K562 (cell line): ENCODE data around the gene CLEC3B. TPM values are rescaled to one million over a fixed set of nuclear protein-coding genes. Genes with fewer than 3 reads are reported as not detected.

Experiments
- ATAC-seq: fragments of 200-7000 bp; cut with Tn5 transposase; 3 replicates; pipeline ENCODE4 v1.9.1; 2020; ENCODE audit warnings: moderate library complexity
- BruUV-seq: library from RNA; stranded (reverse); fragments of 400-500 nt; replicated peaks from 2 replicates; lab custom pipeline; 2021; lab: Mats Ljungman, UMichigan
- CTCF ChIA-PET: fragments of 300-600 bp; formaldehyde crosslinking; extraction: SDS; loops from one replicate; lab custom pipeline; 2021; ENCODE audit warnings: low intra/inter-chr PET ratio; lab: Yijun Ruan, JAX
- POLR2A ChIA-PET: fragments of 300-600, 350-650 bp; sonication (Branson Sonifier 250); formaldehyde crosslinking; extraction: SDS; loops from one replicate; lab custom pipeline; 2021; ENCODE audit warnings: antibody characterized with exemption, inconsistent platforms; lab: Yijun Ruan, JAX
- DNase-seq, 4 experiments: peaks; one replicate each; pipeline versions ENCODE4 v3.0.0 to v3.0.0-alpha.2; 2011 to 2018; ENCODE audit warnings: low spot score in 3 of 4, mixed read lengths in 3 of 4; ENCODE audit errors: extremely low read depth in 1 of 4
- FAIRE-seq: peaks from 2 replicates; lab custom pipeline; 2011; peaks lifted over from hg19 to GRCh38; lab: Jason Lieb, UNC
- H2AFZ ChIP-seq: 2 replicates; pipeline ENCODE4 v1.6.0; 2011; ENCODE audit warnings: low read depth, low read length, control low read depth, inconsistent platforms
- H3K27ac ChIP-seq: fragments of 200-600 bp; 3 replicates; pipeline ENCODE4 v1.8.0; 2011; ENCODE audit warnings: low read depth, mild to moderate bottlenecking, control low read depth, inconsistent platforms, low read length, moderate library complexity, mixed read lengths; ENCODE audit errors: extremely low read depth
- H3K27me3 ChIP-seq, 2 experiments: fragments of 300-600 bp in 1 of 2; 2 replicates in 1 of 2; 3 replicates in 1 of 2; pipeline versions ENCODE4 v1.6.0 to v1.8.0; 2011; ENCODE audit warnings: inconsistent platforms in 2 of 2, low read length in 2 of 2, mild to moderate bottlenecking in 1 of 2, mixed read lengths in 1 of 2, moderate library complexity in 1 of 2; ENCODE audit not compliant: control insufficient read depth in 2 of 2, insufficient read depth in 2 of 2
- H3K36me3 ChIP-seq: fragments of 300-600 bp; 3 replicates; pipeline ENCODE4 v1.8.0; 2011; ENCODE audit warnings: mild to moderate bottlenecking, low read length, inconsistent platforms; ENCODE audit not compliant: control insufficient read depth, insufficient read depth
- H3K4me1 ChIP-seq, 2 experiments: fragments of 200-600 bp in 1 of 2; replicated peaks in 1 of 2; 2 replicates in 1 of 2; 3 replicates in 1 of 2; pipeline versions ENCODE4 v1.5.1 to v1.8.0; 2011; ENCODE audit warnings: inconsistent platforms in 2 of 2, low read length in 2 of 2, mild to moderate bottlenecking in 1 of 2, mixed read lengths in 1 of 2, moderate library complexity in 1 of 2; ENCODE audit not compliant: control insufficient read depth in 2 of 2, insufficient read depth in 2 of 2
- H3K4me2 ChIP-seq: 2 replicates; pipeline ENCODE4 v1.6.1; 2011; ENCODE audit warnings: low read length, control low read depth, inconsistent platforms, mixed read lengths; ENCODE audit not compliant: insufficient read depth
- H3K4me3 ChIP-seq: fragments of 200-600 bp; sonication (generic), shearing (Covaris generic); 2 replicates; pipeline ENCODE4 v1.5.1; 2016; ENCODE audit warnings: control low read depth, inconsistent platforms
- H3K79me2 ChIP-seq: fragments of 200-600 bp; 3 replicates; pipeline ENCODE4 v1.8.0; 2011; ENCODE audit warnings: low read length, inconsistent platforms; ENCODE audit not compliant: control insufficient read depth, insufficient read depth
- H3K9ac ChIP-seq, 2 experiments: 2 replicates each; pipeline versions ENCODE4 v1.6.0 to v1.6.1; 2011; ENCODE audit warnings: low read depth in 2 of 2, low read length in 2 of 2, control low read depth in 1 of 2, inconsistent platforms in 1 of 2, mild to moderate bottlenecking in 1 of 2, mixed read lengths in 1 of 2; ENCODE audit not compliant: insufficient read depth in 1 of 2
- H3K9me1 ChIP-seq: one replicate; pipeline ENCODE4 v1.6.0; 2011; ENCODE audit warnings: inconsistent platforms, mild to moderate bottlenecking, low read length, moderate library complexity; ENCODE audit not compliant: control insufficient read depth, insufficient read depth
- H3K9me3 ChIP-seq: replicated peaks from 2 replicates; pipeline ENCODE4 v1.5.1; 2011; ENCODE audit warnings: low read depth, low read length, inconsistent platforms; ENCODE audit not compliant: control insufficient read depth, insufficient read depth
- H4K20me1 ChIP-seq: replicated peaks from 2 replicates; pipeline ENCODE4 v1.6.1; 2011; ENCODE audit warnings: low read length, inconsistent platforms, mixed read lengths; ENCODE audit not compliant: control insufficient read depth, insufficient read depth
- ADNP ChIP-seq: fragments of 200-800 bp; sonication (Bioruptor generic); IDR thresholded peaks from 2 replicates; pipeline ENCODE4 v1.6.1; 2016; ENCODE audit warnings: missing genetic modification characterization, missing compliant biosample characterization
- BACH1 ChIP-seq: fragments of 200-800 bp; sonication (Bioruptor generic); IDR thresholded peaks from 2 replicates; pipeline ENCODE4 v1.6.1; 2016; ENCODE audit warnings: missing genetic modification characterization, missing compliant biosample characterization
- GTF2F1 ChIP-seq: IDR thresholded peaks from 2 replicates; pipeline ENCODE4 v1.6.1; 2011; ENCODE audit warnings: low read depth, low read length, improper control_type of control experiment
- HIVEP1 ChIP-seq: fragments of 250-450 bp; sonication (Bioruptor Pico); IDR thresholded peaks from 2 replicates; pipeline ENCODE4 v1.4.0; 2020; ENCODE audit warnings: mild to moderate bottlenecking
- MBD2 ChIP-seq: sonication (generic); IDR thresholded peaks from 2 replicates; pipeline ENCODE4 v1.6.1; 2016; ENCODE audit warnings: low read depth, borderline replicate concordance
- MEF2A ChIP-seq: IDR thresholded peaks from 2 replicates; pipeline ENCODE4 v1.6.1; 2011; ENCODE audit warnings: low read depth, mild to moderate bottlenecking, low read length, moderate library complexity; ENCODE audit not compliant: control insufficient read depth
- RB1 ChIP-seq: fragments of 450-650 bp; IDR thresholded peaks from 2 replicates; pipeline ENCODE4 v1.6.1; 2017; ENCODE audit warnings: low read depth, mild to moderate bottlenecking
- RBM22 ChIP-seq: fragments of 200-400 bp; formaldehyde crosslinking; IDR thresholded peaks from 2 replicates; pipeline ENCODE4 v1.6.1; 2018; ENCODE audit warnings: low read length, low read depth; ENCODE audit not compliant: poor library complexity, severe bottlenecking
- RFX5 ChIP-seq: IDR thresholded peaks from 2 replicates; pipeline ENCODE4 v1.6.1; 2011; ENCODE audit warnings: low read depth, mild to moderate bottlenecking, improper control_type of control experiment, low read length
- ZFP30 ChIP-seq: fragments of 250-450 bp; sonication (Bioruptor Pico); IDR thresholded peaks from 2 replicates; pipeline ENCODE4 v1.8.0; 2022; ENCODE audit warnings: moderate library complexity, mild to moderate bottlenecking, inconsistent platforms, borderline replicate concordance
- ZNF263 ChIP-seq: sonication (generic); formaldehyde crosslinking; IDR thresholded peaks from 2 replicates; pipeline ENCODE4 v1.8.0; 2022; ENCODE audit warnings: mild to moderate bottlenecking, missing genetic modification reagents, borderline replicate concordance
- ZNF436 ChIP-seq: fragments of 250-450, 450-650 bp; sonication (Bioruptor Pico); formaldehyde crosslinking; IDR thresholded peaks from 2 replicates; pipeline ENCODE4 v1.7.0; 2020; ENCODE audit warnings: mild to moderate bottlenecking
- WGBS: fragments of 100-300 bp; shearing (Covaris generic); methylation state at CpG from one replicate; pipeline ENCODE4 v1.1.6; 2016; ENCODE audit warnings: low coverage, mixed read lengths; ENCODE audit not compliant: insufficient coverage; ENCODE audit errors: missing lambda C conversion rate; 5-methylcytosine and 5-hydroxymethylcytosine counted together
- in situ Hi-C: fragments of 300-500 bp; cut with MboI; formaldehyde crosslinking; loops from 4 replicates; pipeline ENCODE4 v1.15.0; 2018; ENCODE audit warnings: inconsistent platforms, mixed read lengths
- intact Hi-C: fragments of 100-400 bp; cut with micrococcal nuclease; formaldehyde crosslinking; loops from 2 replicates; pipeline ENCODE4 v1.14.2; 2022
- polyA plus RNA-seq, 8 experiments: library from polyadenylated mRNA; depleted of rRNA in 4 of 8; stranded (reverse) in 5 of 8; unstranded in 3 of 8; fragments of >200 nt; fragmentation: Nextera tagmentation in 2 of 8; fragmentation: Illumina TruSeq in 1 of 8; extraction: Ambion mirVana in 2 of 8; extraction: Trizol in 1 of 8; gene quantifications; 2 replicates each; pipeline versions ENCODE4 v1.2.1 to v1.2.3, GENCODE V29; 2011 to 2014; ENCODE audit warnings: inconsistent platforms in 1 of 8, missing spikeins in 1 of 8
- total RNA-seq, 7 experiments: library from RNA; depleted of rRNA in 6 of 7; stranded (reverse); fragments of >200 nt in 6 of 7; fragmentation: Illumina TruSeq in 2 of 7; extraction: Trizol in 2 of 7; gene quantifications; 2 replicates each; pipeline versions ENCODE4 v1.2.1 to v1.2.3, GENCODE V29; 2011 to 2021; ENCODE audit warnings: low replicate concordance in 1 of 7
- TF ChIP-seq, protein P1 (sequence below): fragments of 450-650 bp; IDR thresholded peaks from 2 replicates; pipeline ENCODE4 v1.6.1; 2018; ENCODE audit warnings: mild to moderate bottlenecking, low read depth; ENCODE audit not compliant: partially characterized antibody
- TF ChIP-seq, protein P2 (sequence below): fragments of 450-650 bp; IDR thresholded peaks from 2 replicates; pipeline ENCODE4 v1.6.1; 2016
- TF ChIP-seq, protein P3 (sequence below), 3 experiments: fragments of 200-800 bp in 1 of 3; sonication (Bioruptor generic) in 1 of 3; sonication (generic) in 1 of 3; formaldehyde crosslinking in 1 of 3; IDR thresholded peaks; 2 replicates each; pipeline versions ENCODE4 v1.6.1 to v1.8.0; 2016 to 2022; ENCODE audit warnings: mild to moderate bottlenecking in 2 of 3, missing compliant biosample characterization in 2 of 3, missing genetic modification characterization in 2 of 3, missing genetic modification reagents in 1 of 3
- TF ChIP-seq, protein P4 (sequence below): fragments of 250-450 bp; sonication (Bioruptor Pico); IDR thresholded peaks from 2 replicates; pipeline ENCODE4 v1.6.1; 2021; ENCODE audit warnings: mild to moderate bottlenecking

Gene CLEC3B
- total and polyA plus RNA-seq, 9 of the 15 experiments (the other 6 are each of a cell fraction or from before 2014, with no cell fraction given) = not detected

DNA sequence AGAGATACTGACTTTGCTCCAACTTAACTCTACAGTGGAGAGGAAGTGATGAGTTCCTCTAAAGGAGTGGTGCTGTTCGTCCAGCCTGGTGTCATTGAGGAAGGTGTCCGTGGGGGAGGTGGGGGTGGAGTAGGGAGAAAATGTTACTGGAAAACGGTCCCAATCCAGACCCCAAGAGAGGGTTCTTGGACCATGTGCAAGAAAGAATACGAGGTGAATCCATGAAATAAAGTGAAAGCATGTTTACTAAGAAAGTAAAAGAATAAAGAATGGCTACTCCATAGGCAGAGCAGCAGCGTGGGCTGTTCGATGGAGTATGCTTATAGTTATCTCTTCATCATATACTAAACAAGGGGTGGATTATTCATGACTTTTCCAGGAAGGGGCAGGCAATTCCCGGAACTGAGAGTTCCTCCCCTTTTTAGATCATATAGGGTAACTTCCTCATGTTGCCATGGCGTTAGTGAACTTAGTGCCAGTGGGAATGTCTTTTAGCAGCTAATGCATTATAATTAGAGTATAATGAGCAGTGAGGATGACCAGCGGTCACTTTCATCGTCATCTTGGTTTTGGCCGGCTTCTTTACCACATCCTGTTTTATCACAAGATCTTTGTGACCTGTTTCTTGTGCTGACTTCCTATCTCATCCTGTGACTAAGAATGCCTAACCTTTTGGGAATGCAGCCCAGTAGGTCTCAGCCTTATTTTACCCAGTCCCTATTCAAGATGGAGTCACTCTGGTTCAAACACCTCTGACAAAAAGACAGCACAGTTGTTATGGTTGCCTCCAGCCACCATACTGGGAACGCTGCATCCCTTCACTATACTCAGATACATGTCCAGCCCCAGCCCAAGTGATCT is 38.6 kb downstream of the CLEC3B start:
- ATAC-seq (peak; percentile 73), FAIRE-seq (peak; percentile 93), DNase-seq (peak; percentile 58 to 99 (median 70))
- no peaks in the 10 kb centered on the region for H4K20me1 ChIP-seq
- peak overlapping the region; percentile 80 for H3K4me2 ChIP-seq
- no peaks in the 10 kb centered on the region for H3K9me1 ChIP-seq
- H3K9ac ChIP-seq = peak overlapping the region; percentile 76 to 82; a peak in 3 of 4 replicates
- H3K27me3 ChIP-seq = no peaks in the 10 kb centered on the region
- H2AFZ ChIP-seq = peak overlapping the region; percentile 76
- POLR2A ChIA-PET = interaction anchor here (0.6 to 2.6 kb wide), 6 partner anchors 11 to 1621 kb away, joined by 3 to 13 read pairs (median 3); no protein-coding TSS in a partner anchor
- peak overlapping the region; percentile 12; the same call in 1 of the 2 replicates for H3K4me3 ChIP-seq
- peaks cover 25 to 68% of the 10 kb centered on the region in 2 experiments for H3K4me1 ChIP-seq
- no peaks in the 10 kb centered on the region for H3K79me2 ChIP-seq
- 6% methylated on average over 12 of the region's 12 CpGs for WGBS
- CTCF ChIA-PET = no interaction called here
- peak overlapping the region; percentile 94 for H3K27ac ChIP-seq
- in situ Hi-C loops (no loop called here), intact Hi-C loops (loop anchor here (1.0 kb wide), 1 partner anchor 28 kb away; no protein-coding TSS in a partner anchor)
- no peaks in the 10 kb centered on the region for H3K9me3 ChIP-seq
- BruUV-seq = no TSS peak
- H3K36me3 ChIP-seq = no peaks in the 10 kb centered on the region
- TF ChIP-seq ADNP (tag) (peak; percentile 89), ZNF263 (no peak), GTF2F1 (0 out of 2 replicates have a peak, but pooled peaks have one; percentile 52), RFX5 (no peak), HIVEP1 (peak; percentile 100), MEF2A (0 out of 2 replicates have a peak, but pooled peaks have one; percentile 1), ZNF436 (CRISPR knock-in tag) (peak; percentile 85), BACH1 (tag) (peak; percentile 100), ZFP30 (peak; percentile 97), MBD2 (peak; percentile 83; the same call in 1 of the 2 replicates), RB1 (no peak), RBM22 (no peak)
- TF ChIP-seq, protein P1, sequence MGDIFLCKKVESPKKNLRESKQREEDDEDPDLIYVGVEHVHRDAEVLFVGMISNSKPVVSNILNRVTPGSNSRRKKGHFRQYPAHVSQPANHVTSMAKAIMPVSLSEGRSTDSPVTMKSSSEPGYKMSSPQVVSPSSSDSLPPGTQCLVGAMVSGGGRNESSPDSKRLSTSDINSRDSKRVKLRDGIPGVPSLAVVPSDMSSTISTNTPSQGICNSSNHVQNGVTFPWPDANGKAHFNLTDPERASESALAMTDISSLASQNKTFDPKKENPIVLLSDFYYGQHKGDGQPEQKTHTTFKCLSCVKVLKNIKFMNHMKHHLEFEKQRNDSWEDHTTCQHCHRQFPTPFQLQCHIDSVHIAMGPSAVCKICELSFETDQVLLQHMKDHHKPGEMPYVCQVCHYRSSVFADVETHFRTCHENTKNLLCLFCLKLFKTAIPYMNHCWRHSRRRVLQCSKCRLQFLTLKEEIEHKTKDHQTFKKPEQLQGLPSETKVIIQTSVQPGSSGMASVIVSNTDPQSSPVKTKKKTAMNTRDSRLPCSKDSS = no peak
- TF ChIP-seq, protein P2, sequence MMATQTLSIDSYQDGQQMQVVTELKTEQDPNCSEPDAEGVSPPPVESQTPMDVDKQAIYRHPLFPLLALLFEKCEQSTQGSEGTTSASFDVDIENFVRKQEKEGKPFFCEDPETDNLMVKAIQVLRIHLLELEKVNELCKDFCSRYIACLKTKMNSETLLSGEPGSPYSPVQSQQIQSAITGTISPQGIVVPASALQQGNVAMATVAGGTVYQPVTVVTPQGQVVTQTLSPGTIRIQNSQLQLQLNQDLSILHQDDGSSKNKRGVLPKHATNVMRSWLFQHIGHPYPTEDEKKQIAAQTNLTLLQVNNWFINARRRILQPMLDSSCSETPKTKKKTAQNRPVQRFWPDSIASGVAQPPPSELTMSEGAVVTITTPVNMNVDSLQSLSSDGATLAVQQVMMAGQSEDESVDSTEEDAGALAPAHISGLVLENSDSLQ = peak; percentile 86
- TF ChIP-seq, protein P3, sequence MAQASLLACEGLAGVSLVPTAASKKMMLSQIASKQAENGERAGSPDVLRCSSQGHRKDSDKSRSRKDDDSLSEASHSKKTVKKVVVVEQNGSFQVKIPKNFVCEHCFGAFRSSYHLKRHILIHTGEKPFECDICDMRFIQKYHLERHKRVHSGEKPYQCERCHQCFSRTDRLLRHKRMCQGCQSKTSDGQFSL (CRISPR knock-in tag; IDR thresholded peaks at IDR 0.05) = peak; percentile 65; the same call in 1 of the 2 replicates
- TF ChIP-seq, protein P3 (tag; IDR thresholded peaks at IDR 0.05) = peak; percentile 82 to 100
- TF ChIP-seq, protein P4, sequence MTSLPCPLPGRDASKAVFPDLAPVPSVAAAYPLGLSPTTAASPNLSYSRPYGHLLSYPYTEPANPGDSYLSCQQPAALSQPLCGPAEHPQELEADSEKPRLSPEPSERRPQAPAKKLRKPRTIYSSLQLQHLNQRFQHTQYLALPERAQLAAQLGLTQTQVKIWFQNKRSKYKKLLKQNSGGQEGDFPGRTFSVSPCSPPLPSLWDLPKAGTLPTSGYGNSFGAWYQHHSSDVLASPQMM = peak; percentile 97
